IMR-90 (cell line): Measurements from ENCODE around the gene EXOC4.

Experiments
- BHLHE40 ChIP-seq: fragments of 150-350 bp; IDR thresholded peaks from 2 replicates; pipeline ENCODE4 v1.6.1; 2016; ENCODE audit warnings: mild to moderate bottlenecking, low read depth, low read length
- CTCF ChIP-seq: conservative IDR thresholded peaks from 2 replicates; pipeline ENCODE4 v1.5.1; 2012; ENCODE audit warnings: mild to moderate bottlenecking, low read depth, low read length, improper control_type of control experiment
- POLR2A ChIP-seq: IDR thresholded peaks from 2 replicates; pipeline ENCODE4 v1.6.1; 2012; ENCODE audit warnings: mild to moderate bottlenecking, low read depth, low read length

GRCh38 chr7:133733401-133733800, 480.5 kb downstream of the EXOC4 start:
- TF ChIP-seq POLR2A (no peak), CTCF (no peak), BHLHE40 (no peak)
